Measurements from ENCODE around the gene STAC.

DNA sequence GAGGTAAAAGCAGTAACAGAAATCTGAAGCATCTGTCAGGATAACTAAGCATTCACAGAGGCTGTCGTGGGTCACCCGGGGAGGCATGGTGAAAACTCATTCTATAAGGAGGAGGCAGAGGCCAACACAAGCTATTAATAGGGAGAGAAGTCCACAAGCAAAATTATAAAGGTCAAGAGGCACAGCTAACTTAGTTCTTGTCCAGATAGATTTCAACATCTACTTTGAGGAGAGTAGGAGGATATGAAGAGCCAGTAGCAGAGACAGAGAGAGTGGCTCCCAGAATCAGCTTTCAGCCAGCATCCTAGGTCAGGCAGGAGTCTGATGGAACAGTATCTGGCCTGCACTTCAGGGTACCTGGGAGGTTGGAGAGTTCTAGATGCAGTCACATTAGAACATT lies 95.3 kb downstream of the STAC start:
- TF ChIP-seq POLR2AphosphoS5 (IDR thresholded peaks at IDR 0.05; ENCODE audit: borderline replicate concordance, low read depth, low read length) (no peak), EZH2 (IDR thresholded peaks at IDR 0.05) (no peak), FOXP2 (optimal IDR thresholded peaks at IDR 0.05; ENCODE audit: control extremely low read depth, extremely low read length, insufficient read depth) (no peak)

Measured in SK-N-MC (cell line).